C4-2B (cell line): ENCODE measurements around the gene ITGA11.

Experiments
- CTCF ChIP-seq: fragments of 450-650 bp; conservative IDR thresholded peaks from 2 replicates; pipeline ENCODE4 v1.5.1; 2017; ENCODE audit warnings: mild to moderate bottlenecking
- ZFX ChIP-seq: fragments of 450-650 bp; IDR thresholded peaks from 2 replicates; pipeline ENCODE4 v1.6.1; 2017

- no peak for TF ChIP-seq CTCF
- no peak for TF ChIP-seq ZFX
These were observed 154.8 kb downstream of the ITGA11 start for GRCh38 chr15:68277131-68277602.
